Parathyroid adenoma (tissue), 2 donors: Measurements from ENCODE around the gene PEX5L.

Experiments used
- H2AFZ ChIP-seq: fragments of 300-600 bp; sonication (generic); one replicate; pipeline ENCODE4 v1.7.0; 2017; ENCODE audit warnings: antibody characterized with exemption, mild to moderate bottlenecking
- H3K27ac ChIP-seq: fragments of 300-600 bp; sonication (generic); one replicate; pipeline ENCODE4 v1.7.0; 2017
- H3K27me3 ChIP-seq: fragments of 300-600 bp; sonication (generic); one replicate; pipeline ENCODE4 v1.7.0; 2017; ENCODE audit warnings: low read length; ENCODE audit not compliant: control insufficient read depth, insufficient read depth
- H3K36me3 ChIP-seq: fragments of 300-600 bp; sonication (generic); one replicate; pipeline ENCODE4 v1.7.0; 2017; ENCODE audit warnings: low read length; ENCODE audit not compliant: control insufficient read depth, insufficient read depth
- H3K4me1 ChIP-seq: fragments of 300-600 bp; sonication (generic); one replicate; pipeline ENCODE4 v1.7.0; 2017; ENCODE audit warnings: control low read depth
- H3K4me2 ChIP-seq: fragments of 300-600 bp; sonication (generic); one replicate; pipeline ENCODE4 v1.7.0; 2017; ENCODE audit warnings: low read length
- H3K4me3 ChIP-seq: fragments of 300-600 bp; sonication (generic); one replicate; pipeline ENCODE4 v1.7.0; 2017; ENCODE audit warnings: low read depth, low read length
- H3K79me2 ChIP-seq: fragments of 300-600 bp; sonication (generic); one replicate; pipeline ENCODE4 v1.7.0; 2017; ENCODE audit warnings: control low read depth
- H3K9ac ChIP-seq: fragments of 300-600 bp; sonication (generic); one replicate; pipeline ENCODE4 v1.7.0; 2017; ENCODE audit warnings: mild to moderate bottlenecking
- H3K9me3 ChIP-seq: fragments of 300-600 bp; sonication (generic); one replicate; pipeline ENCODE4 v1.7.0; 2017; ENCODE audit warnings: low read length; ENCODE audit not compliant: control insufficient read depth
- TF ChIP-seq, protein P1 (sequence below): fragments of 300-600 bp; sonication (generic); IDR thresholded peaks from one replicate; pipeline ENCODE4 v1.7.0; 2017; ENCODE audit warnings: antibody characterized with exemption, mild to moderate bottlenecking
- donor health status: primary hyperparathyroidism.

Gene PEX5L

DNA sequence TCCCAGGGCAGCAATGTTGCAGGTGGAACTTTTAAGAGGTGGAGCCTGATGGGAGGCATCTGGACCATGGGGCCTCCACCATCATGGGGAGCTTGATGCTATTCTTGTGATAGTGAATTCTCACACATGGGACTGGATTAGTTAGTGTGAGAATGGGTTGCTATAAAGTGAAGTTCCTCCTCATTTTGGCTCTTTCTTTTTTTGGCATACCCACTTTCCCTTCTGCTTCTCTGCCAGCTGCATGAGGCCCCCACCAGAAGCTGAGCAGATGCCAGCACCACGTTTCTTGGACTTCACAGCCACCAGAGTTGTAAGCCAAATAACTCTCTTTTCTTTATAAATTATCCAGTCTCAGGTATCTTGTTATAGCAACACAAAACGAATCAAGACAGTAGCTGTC, 101.0 kb downstream of the PEX5L start:
- no peak overlapping the region for H3K4me3 ChIP-seq
- no peaks in the 10 kb centered on the region for H3K36me3 ChIP-seq
- no peak overlapping the region for H2AFZ ChIP-seq
- TF ChIP-seq, protein P1, sequence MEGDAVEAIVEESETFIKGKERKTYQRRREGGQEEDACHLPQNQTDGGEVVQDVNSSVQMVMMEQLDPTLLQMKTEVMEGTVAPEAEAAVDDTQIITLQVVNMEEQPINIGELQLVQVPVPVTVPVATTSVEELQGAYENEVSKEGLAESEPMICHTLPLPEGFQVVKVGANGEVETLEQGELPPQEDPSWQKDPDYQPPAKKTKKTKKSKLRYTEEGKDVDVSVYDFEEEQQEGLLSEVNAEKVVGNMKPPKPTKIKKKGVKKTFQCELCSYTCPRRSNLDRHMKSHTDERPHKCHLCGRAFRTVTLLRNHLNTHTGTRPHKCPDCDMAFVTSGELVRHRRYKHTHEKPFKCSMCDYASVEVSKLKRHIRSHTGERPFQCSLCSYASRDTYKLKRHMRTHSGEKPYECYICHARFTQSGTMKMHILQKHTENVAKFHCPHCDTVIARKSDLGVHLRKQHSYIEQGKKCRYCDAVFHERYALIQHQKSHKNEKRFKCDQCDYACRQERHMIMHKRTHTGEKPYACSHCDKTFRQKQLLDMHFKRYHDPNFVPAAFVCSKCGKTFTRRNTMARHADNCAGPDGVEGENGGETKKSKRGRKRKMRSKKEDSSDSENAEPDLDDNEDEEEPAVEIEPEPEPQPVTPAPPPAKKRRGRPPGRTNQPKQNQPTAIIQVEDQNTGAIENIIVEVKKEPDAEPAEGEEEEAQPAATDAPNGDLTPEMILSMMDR: no peak
- no peaks in the 10 kb centered on the region for H3K9me3 ChIP-seq
- no peak overlapping the region for H3K9ac ChIP-seq
- H3K4me2 ChIP-seq: no peak overlapping the region
- H3K27ac ChIP-seq: no peak overlapping the region
- H3K4me1 ChIP-seq: peaks cover 35% of the 10 kb centered on the region
- peaks cover 28% of the 10 kb centered on the region for H3K79me2 ChIP-seq
- H3K27me3 ChIP-seq: no peaks in the 10 kb centered on the region

DNA sequence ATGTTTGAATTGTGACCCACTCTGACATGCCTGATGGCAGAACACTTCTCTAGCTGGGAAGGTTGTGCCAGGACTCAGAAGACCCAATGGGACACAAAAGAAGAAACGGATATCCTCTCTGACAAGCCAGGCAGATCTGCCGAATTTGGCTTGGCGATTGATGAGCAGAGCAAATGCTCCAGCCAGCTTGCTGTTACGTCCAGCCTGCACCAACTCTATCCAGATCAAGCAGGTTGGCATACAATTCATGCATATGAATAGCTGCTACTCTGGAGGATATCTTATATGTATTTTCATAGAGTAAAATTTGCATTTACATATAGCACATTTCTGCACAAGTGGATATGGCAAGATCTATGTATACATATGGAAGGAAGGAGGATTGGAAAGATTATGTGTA, 102.8 kb downstream of the PEX5L start:
- H3K36me3 ChIP-seq: no peaks in the 10 kb centered on the region
- H3K4me2 ChIP-seq: no peak overlapping the region
- no peaks in the 10 kb centered on the region for H3K27me3 ChIP-seq
- H3K4me3 ChIP-seq: no peak overlapping the region
- peak overlapping the region; percentile 5 for H3K27ac ChIP-seq
- no peak overlapping the region for H3K9ac ChIP-seq
- H3K9me3 ChIP-seq: no peaks in the 10 kb centered on the region
- H2AFZ ChIP-seq: no peak overlapping the region
- TF ChIP-seq, protein P1: no peak
- peaks cover 33% of the 10 kb centered on the region for H3K4me1 ChIP-seq
- peaks cover 27% of the 10 kb centered on the region for H3K79me2 ChIP-seq

DNA sequence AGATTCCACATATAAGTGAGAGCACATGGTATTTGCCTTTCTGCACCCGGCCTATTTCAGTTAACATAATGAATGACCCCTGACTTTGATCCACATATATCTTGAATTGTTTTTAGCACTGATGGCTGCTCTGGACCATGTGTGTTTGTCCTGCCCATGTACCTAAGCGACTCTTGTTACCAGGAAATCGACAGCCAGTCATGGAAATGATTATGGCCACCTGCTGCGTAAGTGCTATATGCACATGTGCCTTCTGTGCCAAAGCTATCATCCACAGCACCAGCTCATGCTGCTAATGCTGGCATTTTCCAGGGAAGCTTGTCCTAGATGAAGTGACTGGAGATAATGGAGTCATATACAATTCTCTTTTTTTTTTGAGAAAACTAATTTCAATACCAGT, 103.7 kb downstream of the PEX5L start:
- Histone ChIP-seq H3K27ac (no peak overlapping the region), H3K9me3 (no peaks in the 10 kb centered on the region), H3K36me3 (no peaks in the 10 kb centered on the region), H3K79me2 (peaks cover 28% of the 10 kb centered on the region), H3K9ac (no peak overlapping the region), H3K27me3 (no peaks in the 10 kb centered on the region), H2AFZ (no peak overlapping the region), H3K4me2 (no peak overlapping the region), H3K4me1 (peaks cover 34% of the 10 kb centered on the region), H3K4me3 (no peak overlapping the region)
- TF ChIP-seq, protein P1: no peak

DNA sequence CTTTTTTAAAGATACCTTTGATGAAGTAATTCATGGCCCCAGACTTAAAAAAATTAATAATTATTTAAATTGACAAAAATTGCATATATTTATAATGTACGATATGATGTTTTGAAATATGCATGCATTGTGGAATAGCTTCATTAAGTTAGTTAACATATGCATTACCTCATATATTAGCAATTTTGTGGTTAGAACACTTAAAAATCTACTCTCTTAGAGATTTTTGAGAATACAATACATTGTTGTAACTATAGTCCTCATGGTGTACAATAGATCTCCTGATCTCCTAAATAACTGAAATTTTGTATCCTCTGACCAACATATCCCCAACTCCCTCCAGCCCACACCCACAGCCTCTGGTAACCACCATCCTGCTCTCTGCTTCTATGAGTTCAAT, 104.1 kb downstream of the PEX5L start:
- Histone ChIP-seq H3K27ac (no peak overlapping the region), H3K4me1 (peaks cover 36% of the 10 kb centered on the region), H3K9me3 (no peaks in the 10 kb centered on the region), H3K27me3 (no peaks in the 10 kb centered on the region), H3K79me2 (peaks cover 26% of the 10 kb centered on the region), H3K9ac (no peak overlapping the region), H3K4me3 (no peak overlapping the region), H3K36me3 (no peaks in the 10 kb centered on the region), H2AFZ (no peak overlapping the region), H3K4me2 (no peak overlapping the region)
- TF ChIP-seq, protein P1: no peak

DNA sequence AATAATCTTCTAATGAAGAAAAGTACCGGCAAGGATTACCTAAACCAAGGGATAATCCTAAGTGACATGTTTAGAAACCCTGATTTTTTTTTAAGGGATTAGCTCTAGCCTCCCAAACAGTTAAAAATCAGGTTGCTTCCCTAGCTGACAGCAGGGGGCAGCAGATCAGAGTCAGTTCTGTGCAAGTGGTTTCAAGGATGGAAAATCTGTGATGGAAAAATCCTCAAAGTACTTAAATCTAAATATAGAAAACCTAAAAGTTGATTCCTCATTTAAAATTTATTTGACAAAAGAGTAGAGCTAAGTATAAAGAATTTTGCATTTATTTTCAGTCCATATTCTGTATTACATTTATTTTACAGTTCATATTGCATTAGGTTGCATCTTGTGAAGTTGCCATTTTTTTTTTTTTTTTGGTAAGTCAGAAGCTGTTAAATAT, 107.6 kb downstream of the PEX5L start:
- TF ChIP-seq, protein P1: peak; percentile 91
- Histone ChIP-seq H3K27ac (peak overlapping the region; percentile 29), H3K9ac (no peak overlapping the region)

More for the DNA sequence above, 107.6 kb downstream of the PEX5L start:
- no peak overlapping the region for H3K4me2 ChIP-seq
- no peak overlapping the region for H2AFZ ChIP-seq
- H3K36me3 ChIP-seq: no peaks in the 10 kb centered on the region
- H3K4me1 ChIP-seq: peaks cover 47% of the 10 kb centered on the region
- no peak overlapping the region for H3K4me3 ChIP-seq
- H3K27me3 ChIP-seq: no peaks in the 10 kb centered on the region
- no peaks in the 10 kb centered on the region for H3K9me3 ChIP-seq
- peaks cover 23% of the 10 kb centered on the region for H3K79me2 ChIP-seq
